IPS-20b (cell line): ENCODE results near the gene COPS2.
"Not testable (repeated sequence)": the region's sequence is repeated elsewhere in the genome, so short reads cannot be mapped to it uniquely, and the experiment has no call there.

ENCODE experiments used
- H3K27ac ChIP-seq: one replicate; pipeline ENCODE4 v1.5.1; 2013; ENCODE audit warnings: low read length
- H3K27me3 ChIP-seq: 2 replicates; pipeline ENCODE4 v1.6.1; 2013; ENCODE audit warnings: mild to moderate bottlenecking, low read length, inconsistent platforms; ENCODE audit not compliant: insufficient read depth
- H3K36me3 ChIP-seq: 2 replicates; pipeline ENCODE4 v1.6.1; 2013; ENCODE audit warnings: low read depth, mild to moderate bottlenecking, inconsistent platforms, low read length, moderate library complexity; ENCODE audit not compliant: insufficient read depth
- H3K4me1 ChIP-seq: 2 replicates; pipeline ENCODE4 v1.6.1; 2013; ENCODE audit warnings: mild to moderate bottlenecking, control low read depth, inconsistent platforms, low read length, moderate library complexity; ENCODE audit not compliant: insufficient read depth
- H3K4me3 ChIP-seq: 2 replicates; pipeline ENCODE4 v1.5.1; 2013; ENCODE audit warnings: mild to moderate bottlenecking, low read length, inconsistent platforms
- H3K9ac ChIP-seq: 2 replicates; pipeline ENCODE4 v1.6.1; 2013; ENCODE audit warnings: low read depth, mild to moderate bottlenecking, inconsistent platforms, low read length, moderate library complexity
- H3K9me3 ChIP-seq: 2 replicates; pipeline ENCODE4 v1.6.1; 2013; ENCODE audit warnings: mild to moderate bottlenecking, low read depth, low read length, inconsistent platforms; ENCODE audit not compliant: insufficient read depth

COPS2 gene

GRCh38 chr15:49179433-49180190 is 24.2 kb upstream of the COPS2 start:
- H3K27me3 ChIP-seq: no peaks in the 10 kb centered on the region
- H3K36me3 ChIP-seq: no peaks in the 10 kb centered on the region
- peaks cover 13% of the 10 kb centered on the region; the same call in 1 of the 2 replicates for H3K4me1 ChIP-seq
- no peak overlapping the region for H3K9ac ChIP-seq
- no peak overlapping the region for H3K4me3 ChIP-seq
- no peaks in the 10 kb centered on the region for H3K9me3 ChIP-seq
- H3K27ac ChIP-seq: no peak overlapping the region

GRCh38 chr15:49178497-49178896 is 23.1 kb upstream of the COPS2 start:
- Histone ChIP-seq H3K4me1 (peaks cover 13% of the 10 kb centered on the region; the same call in 1 of the 2 replicates), H3K27me3 (no peaks in the 10 kb centered on the region), H3K9ac (no peak overlapping the region), H3K9me3 (no peaks in the 10 kb centered on the region), H3K27ac (no peak overlapping the region), H3K4me3 (no peak overlapping the region), H3K36me3 (no peaks in the 10 kb centered on the region)

- not testable (repeated sequence) for H3K27ac ChIP-seq, H3K9ac ChIP-seq, H3K4me3 ChIP-seq, H3K36me3 ChIP-seq, H3K27me3 ChIP-seq, H3K9me3 ChIP-seq
- H3K4me1 ChIP-seq: peaks cover 13% of the 10 kb centered on the region; the same call in 1 of the 2 replicates
Measured at GRCh38 chr15:49175582-49176397, 20.4 kb upstream of the COPS2 start.

GRCh38 chr15:49174902-49175301 is 19.5 kb upstream of the COPS2 start:
- H3K9me3 ChIP-seq: no peaks in the 10 kb centered on the region
- H3K36me3 ChIP-seq: no peaks in the 10 kb centered on the region
- H3K4me1 ChIP-seq: peaks cover 7% of the 10 kb centered on the region; the same call in 1 of the 2 replicates
- no peak overlapping the region for H3K9ac ChIP-seq
- no peak overlapping the region for H3K4me3 ChIP-seq
- H3K27ac ChIP-seq: no peak overlapping the region
- H3K27me3 ChIP-seq: no peaks in the 10 kb centered on the region

- Histone ChIP-seq H3K36me3 (no peaks in the 10 kb centered on the region), H3K9me3 (no peaks in the 10 kb centered on the region), H3K4me1 (no peaks in the 10 kb centered on the region), H3K27me3 (peaks cover 10% of the 10 kb centered on the region), H3K4me3 (no peak overlapping the region), H3K9ac (no peak overlapping the region), H3K27ac (no peak overlapping the region)
Measured at GRCh38 chr15:49171790-49172189, 16.4 kb upstream of the COPS2 start.

GRCh38 chr15:49169880-49170597 is 14.6 kb upstream of the COPS2 start, which contains the start of gene GALK2:
GALK2 (plus strand) TSS chr15:49170247; CDS start chr15:49170323, 76 bp downstream.
- H3K4me1 ChIP-seq: no peaks in the 10 kb centered on the region
- no peaks in the 10 kb centered on the region for H3K9me3 ChIP-seq
- peak within 1 kb of the TSS; percentile 84 for H3K4me3 ChIP-seq
- H3K27ac ChIP-seq: peak within 1 kb of the TSS; percentile 18
- peaks cover 10% of the 10 kb centered on the region for H3K27me3 ChIP-seq
- no peaks in the 10 kb centered on the region for H3K36me3 ChIP-seq
- peak within 1 kb of the TSS; percentile 82; the same call in 1 of the 2 replicates for H3K9ac ChIP-seq

- Histone ChIP-seq H3K4me3 (no peak overlapping the region), H3K9ac (no peak overlapping the region), H3K27ac (no peak overlapping the region), H3K9me3 (no peaks in the 10 kb centered on the region), H3K27me3 (peaks cover 10% of the 10 kb centered on the region), H3K4me1 (no peaks in the 10 kb centered on the region), H3K36me3 (no peaks in the 10 kb centered on the region)
Measured at GRCh38 chr15:49168016-49168415, 12.6 kb upstream of the COPS2 start.

GRCh38 chr15:49164865-49165264 is 9.5 kb upstream of the COPS2 start:
- Histone ChIP-seq H3K4me3 (no peak overlapping the region), H3K4me1 (no peaks in the 10 kb centered on the region), H3K27ac (no peak overlapping the region), H3K9ac (no peak overlapping the region), H3K36me3 (no peaks in the 10 kb centered on the region), H3K27me3 (peaks cover 10% of the 10 kb centered on the region), H3K9me3 (no peaks in the 10 kb centered on the region)

- no peaks in the 10 kb centered on the region for H3K27me3 ChIP-seq
- H3K27ac ChIP-seq: no peak overlapping the region
- H3K9ac ChIP-seq: no peak overlapping the region
- H3K4me1 ChIP-seq: no peaks in the 10 kb centered on the region
- no peak overlapping the region for H3K4me3 ChIP-seq
- H3K9me3 ChIP-seq: no peaks in the 10 kb centered on the region
- no peaks in the 10 kb centered on the region for H3K36me3 ChIP-seq
Measured at GRCh38 chr15:49163678-49164077, 8.3 kb upstream of the COPS2 start.

- no peaks in the 10 kb centered on the region for H3K4me1 ChIP-seq
- no peak overlapping the region for H3K27ac ChIP-seq
- H3K4me3 ChIP-seq: peak overlapping the region; percentile 96
Measured at GRCh38 chr15:49155834-49156627, 632 bp upstream of the COPS2 start.

GRCh38 chr15:49154799-49155109 is 645 bp downstream of the COPS2 start:
- Histone ChIP-seq H3K4me1 (no peaks in the 10 kb centered on the region), H3K36me3 (no peaks in the 10 kb centered on the region), H3K27ac (peak overlapping the region; percentile 87), H3K9me3 (no peaks in the 10 kb centered on the region), H3K27me3 (no peaks in the 10 kb centered on the region), H3K4me3 (peak overlapping the region; percentile 96), H3K9ac (peak overlapping the region; percentile 97)

More at GRCh38 chr15:49155834-49156627, 632 bp upstream of the COPS2 start:
- no peaks in the 10 kb centered on the region for H3K9me3 ChIP-seq
- H3K27me3 ChIP-seq: no peaks in the 10 kb centered on the region
- no peaks in the 10 kb centered on the region for H3K36me3 ChIP-seq
- H3K9ac ChIP-seq: peak overlapping the region; percentile 85; the same call in 1 of the 2 replicates
